Stimulated activated CD8-positive, alpha-beta memory T cell treated with anti-CD3 and anti-CD28 coated beads, Interleukin-4, amount 100 ng/mL, for 24 hours (primary cell): ENCODE data around the gene BACH2.
A peak's percentile ranks its signal among the peaks of the same experiment; 100 is the strongest.
"Not testable (repeated sequence)": the region's sequence is repeated elsewhere in the genome, so short reads cannot be mapped to it uniquely, and the experiment has no call there.

Experiments
- DNase-seq: peaks from one replicate; pipeline ENCODE4 v3.0.0-alpha.2; 2020; ENCODE audit warnings: low read depth

BACH2 gene

DNA sequence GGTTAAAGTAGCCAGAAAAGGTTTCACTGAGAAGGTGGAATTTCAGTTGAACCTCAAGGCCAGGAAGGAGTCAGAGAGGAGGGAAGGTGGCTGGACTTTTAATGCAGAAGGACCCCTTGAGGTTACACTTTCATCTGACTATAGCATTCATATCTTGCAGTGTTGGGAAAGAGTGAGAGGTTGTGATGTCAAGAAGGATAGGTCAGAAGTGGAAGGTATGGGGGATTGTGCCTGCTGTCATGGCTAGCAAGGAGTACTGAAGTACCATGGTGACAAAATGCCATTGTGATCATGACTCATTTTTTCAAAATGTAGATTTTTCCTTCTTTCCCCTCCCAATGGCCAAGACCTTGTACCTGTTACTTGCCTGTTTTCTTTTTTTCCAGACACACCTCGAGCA lies 5.2 kb upstream of the BACH2 start:
- no peak for DNase-seq

DNA sequence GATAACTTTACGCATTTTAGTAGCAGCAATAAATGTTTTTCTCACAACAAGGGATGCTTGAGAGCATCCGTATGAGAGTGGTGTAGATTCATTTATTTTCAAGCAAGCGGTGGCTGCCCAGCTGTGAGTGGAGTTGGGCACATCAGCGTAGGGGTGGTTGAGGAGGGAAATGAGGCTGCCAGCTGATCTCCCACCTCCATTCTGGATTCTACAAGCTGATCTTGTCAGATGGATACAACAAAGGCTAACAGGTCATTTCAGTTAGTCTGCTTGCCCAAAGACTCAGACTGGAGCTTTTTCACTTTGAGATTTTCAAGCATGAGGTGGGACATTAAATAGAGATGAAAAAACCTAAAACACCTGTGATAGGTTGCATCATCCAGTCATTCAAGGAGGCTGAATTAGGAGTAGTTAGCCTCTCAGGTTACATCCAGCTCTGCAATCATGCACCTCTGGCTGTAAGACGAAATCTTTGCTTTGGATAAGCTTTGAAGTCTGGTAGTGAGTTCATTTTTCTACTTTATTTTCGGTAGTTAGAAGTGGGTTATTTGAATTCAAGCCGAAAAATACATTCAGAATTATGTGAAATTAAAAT lies 1.9 kb upstream of the BACH2 start:
- no peak for DNase-seq

DNA sequence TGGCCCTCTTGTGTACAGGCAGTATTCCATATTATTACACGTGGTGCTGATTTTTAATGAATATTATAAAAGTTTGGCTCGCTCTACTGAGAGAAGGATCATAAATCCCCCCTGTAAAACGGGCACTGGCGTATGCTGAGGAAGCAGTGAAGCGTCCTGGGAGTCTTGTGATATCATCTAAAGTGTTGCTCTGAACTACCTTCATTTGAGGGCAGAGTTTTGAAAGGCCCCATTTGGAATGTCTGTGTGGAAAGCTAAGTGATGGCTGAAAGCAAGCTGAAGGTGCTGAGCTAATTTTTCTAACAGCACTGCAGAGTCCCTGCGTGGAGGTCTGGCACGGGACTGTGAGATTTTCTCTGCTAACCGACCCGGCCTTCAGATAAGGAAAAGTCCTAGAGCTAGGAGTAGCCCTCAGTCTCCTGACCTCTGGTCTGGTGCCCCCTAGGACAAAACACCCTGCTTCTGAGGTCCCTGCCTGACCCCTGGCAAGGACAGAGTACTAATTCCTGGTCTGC lies 1.3 kb upstream of the BACH2 start:
- DNase-seq = no peak

DNA sequence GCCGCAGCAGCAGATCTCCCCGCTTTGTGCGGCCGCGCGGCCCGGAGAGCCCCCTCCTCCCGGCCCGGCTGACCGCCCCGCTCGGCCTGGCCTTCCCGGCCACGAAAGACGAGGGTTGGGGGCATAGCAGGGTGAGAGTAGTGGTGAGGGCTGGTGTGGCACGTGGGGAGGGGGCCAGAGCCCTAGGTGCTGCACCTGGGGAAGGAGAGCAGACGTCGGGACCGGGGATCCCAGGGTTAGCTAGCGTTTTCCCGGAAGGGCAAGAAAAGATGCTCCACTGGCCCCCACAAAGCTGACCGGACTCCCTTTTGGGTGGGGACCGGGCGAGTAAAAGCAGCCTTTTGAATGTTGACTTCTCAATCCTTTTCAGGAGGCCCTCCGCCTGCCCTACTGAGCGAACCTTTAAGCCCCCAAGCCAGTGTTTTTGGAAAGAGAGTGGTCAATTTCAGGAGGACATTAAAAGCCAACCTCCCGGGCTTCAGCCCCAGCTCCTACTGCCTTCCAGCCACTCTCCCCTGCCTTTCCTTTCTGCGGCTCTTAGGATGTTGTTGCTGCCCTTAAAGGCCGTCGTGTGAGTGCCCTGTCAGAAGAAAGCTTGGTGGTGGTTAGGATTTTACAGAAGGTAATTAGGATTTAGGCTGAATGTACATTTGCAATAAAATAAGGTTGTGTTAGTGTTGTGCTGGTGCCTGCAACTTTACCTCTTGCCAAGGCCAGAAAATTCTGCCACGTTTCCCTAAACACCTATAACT lies 648 bp upstream of the BACH2 start:
- no peak for DNase-seq

DNA sequence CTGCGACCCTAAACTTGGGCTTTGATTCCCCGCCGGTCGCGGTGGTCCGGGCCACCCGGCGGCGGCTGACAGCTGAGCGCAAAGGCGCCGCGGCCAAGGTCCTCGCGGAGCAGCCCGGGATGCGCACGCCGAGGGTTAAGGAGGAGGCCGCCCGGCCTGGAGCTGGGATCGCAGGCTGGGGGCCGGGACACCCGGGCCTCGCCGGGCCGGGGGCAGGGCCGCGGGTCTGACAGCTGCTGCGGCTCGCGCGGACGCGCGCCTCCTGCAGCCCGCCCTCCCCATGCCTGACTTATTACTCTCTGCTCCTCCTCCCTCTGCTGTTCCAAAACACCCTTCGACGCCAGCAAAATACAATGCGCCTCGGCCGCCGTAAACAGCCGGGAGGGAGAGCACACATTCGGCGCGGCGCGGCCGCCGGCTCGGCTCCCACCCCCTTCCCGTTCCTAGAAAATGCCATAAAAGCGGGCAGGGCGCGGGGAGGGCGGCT lies 746 bp downstream of the BACH2 start:
- DNase-seq = peak; percentile 37

DNA sequence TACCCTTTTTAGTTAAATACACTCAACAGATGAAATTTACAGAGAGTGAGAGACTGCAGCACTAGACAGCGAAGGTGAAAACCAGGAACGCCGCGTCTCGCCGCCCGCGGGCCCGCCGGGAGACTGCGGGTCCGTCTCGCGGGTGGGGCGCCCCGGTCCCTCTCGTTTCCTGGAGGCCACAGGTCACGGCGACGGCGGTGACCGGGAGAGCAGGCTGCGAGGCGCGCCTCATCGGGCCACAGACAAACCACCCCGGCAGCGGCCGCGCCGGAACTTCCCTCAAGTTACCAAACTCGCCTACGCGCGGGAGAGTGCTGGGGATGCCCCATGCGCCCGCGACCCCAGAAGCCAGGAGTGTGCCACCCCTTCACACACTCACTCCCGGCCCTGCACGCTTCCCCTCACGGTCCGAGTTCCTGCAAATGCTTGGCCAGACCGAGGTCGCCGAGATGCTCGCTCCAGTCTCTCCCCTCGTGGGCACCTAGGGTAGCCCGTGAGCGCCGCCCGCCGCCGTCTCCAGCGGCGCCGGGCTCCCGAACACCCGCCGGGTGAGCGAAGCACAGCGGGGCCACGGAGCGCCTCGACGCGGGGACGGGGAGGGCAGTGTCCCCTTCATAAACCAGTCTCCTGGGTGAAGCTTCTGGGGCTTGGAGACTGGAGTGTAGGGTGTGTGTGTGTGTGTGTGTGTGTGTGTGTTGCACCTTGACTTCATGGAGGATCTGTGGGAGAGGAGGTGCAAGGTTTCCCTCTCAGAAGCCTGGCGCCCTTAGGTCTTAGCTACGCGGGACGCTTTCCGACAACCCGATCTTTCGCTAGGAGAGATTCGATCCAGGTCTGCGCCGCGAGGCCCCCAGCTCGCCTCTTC lies 1.4 kb downstream of the BACH2 start:
- peak; percentile 74 for DNase-seq

DNA sequence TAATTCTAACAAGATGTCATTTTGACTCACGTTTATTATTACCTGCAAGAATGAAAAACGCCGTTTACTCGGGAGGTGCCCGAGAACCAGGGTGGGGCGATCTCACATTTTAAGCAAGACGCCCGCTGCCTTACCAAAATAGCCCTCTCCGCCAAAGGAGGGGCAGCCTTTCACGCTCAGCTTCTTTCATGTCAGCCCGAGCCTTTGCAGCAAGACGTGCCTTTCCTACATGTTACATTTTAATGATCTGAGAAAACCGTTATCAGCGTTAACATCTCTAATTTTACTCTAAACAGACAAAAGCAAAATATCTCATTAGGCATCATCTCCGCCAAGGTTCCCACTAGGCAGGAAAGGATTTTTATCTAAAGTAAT lies 2.0 kb downstream of the BACH2 start:
- no peak for DNase-seq

DNA sequence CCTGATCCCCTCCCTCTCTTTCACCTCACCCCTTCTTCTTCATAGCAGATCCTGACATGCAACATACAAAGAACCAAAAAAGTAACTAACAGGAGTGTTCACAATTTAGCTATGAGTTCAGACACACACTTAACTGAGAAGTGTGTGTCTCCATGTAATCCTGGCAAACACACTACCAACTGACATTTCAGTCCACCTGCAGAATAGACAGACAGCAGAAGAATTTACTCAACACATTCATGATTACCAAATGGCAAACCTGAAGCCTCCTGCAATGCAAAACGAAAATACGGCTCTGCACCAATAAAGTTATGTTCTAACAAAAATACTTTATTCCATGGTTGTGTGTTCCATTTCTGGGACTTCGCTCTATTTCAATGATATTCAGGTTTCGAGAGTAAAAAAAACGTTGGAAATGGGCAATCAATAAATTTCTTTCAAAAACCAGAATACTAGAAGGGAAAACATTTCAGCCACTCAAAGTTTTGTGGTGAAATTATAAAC lies 2.6 kb downstream of the BACH2 start:
- DNase-seq = no peak

DNA sequence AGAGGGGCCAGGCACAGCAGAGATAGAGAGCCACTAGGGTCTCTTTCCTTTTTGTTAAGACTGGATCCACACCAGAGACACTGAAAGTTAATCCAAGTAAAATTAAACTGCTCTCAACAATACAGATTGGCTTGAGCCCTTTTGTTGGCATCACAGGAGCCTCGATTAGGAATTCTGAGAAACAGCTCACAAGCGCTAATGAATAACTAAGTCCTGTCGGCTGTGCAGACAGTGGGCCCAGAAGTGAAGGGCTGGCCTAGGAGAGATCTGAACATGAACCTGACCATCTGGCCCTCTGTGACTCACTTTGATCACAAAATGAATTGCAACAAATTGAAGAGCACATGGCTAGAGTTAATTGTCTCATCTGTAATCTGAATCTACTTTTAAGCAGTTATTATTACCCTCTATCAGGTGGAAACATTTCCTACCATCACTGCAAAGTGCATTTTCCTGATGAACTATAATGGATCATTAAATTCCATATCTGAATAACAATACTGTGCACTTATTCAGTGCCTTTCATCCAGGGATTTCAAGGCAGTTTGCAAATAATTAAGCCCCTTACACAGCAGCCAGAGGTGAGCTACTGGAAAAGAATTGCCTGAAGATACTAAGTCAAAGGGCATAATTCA lies 3.2 kb downstream of the BACH2 start:
- DNase-seq = no peak

DNA sequence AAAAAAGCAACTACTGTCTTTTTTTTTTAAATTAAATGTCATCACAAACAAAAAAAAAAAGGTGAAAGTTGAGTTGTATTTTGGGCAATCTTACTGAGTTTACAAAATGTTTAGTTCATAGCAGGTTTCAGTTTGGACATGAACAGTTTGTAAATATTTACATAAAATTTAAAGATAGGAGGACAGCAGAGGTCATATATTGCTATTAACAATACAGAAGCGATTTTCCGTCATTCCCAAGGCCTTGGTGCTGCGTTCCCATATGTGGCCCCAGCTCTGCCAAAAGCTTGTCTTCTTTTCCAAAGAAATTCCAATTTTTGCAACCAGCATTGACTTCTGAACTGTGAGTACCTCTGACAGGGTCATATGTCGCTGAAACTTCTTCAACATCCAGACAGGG lies 5.1 kb downstream of the BACH2 start:
- no peak for DNase-seq

DNA sequence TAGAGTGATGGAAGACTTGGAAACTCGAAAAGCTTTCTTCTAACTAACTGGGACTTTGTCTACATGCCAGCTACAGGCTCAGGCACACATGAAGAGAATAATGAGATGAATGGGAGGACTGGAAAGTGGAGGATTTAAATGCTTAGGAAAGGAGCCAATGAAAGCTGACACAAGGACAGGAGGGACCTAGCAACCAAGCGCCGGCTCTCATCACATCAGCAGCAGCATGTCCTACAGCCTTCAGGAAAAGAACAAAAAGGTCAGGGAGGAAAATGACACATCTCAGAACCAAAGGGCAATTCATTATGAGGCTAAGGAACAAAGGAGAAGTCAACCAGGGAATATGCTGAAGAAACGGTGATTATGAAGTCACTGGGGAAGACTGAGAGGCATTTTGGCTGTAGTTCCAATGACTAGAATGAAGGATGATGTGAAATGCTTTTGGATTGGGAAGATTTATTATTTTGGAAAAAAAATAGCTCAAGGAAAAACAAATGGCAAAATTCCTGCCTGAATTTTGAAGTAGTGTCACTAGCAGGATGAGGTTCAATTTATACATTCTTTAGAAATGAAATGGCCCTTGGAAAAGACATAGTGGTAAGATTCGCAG lies 5.7 kb downstream of the BACH2 start:
- DNase-seq = no peak

DNA sequence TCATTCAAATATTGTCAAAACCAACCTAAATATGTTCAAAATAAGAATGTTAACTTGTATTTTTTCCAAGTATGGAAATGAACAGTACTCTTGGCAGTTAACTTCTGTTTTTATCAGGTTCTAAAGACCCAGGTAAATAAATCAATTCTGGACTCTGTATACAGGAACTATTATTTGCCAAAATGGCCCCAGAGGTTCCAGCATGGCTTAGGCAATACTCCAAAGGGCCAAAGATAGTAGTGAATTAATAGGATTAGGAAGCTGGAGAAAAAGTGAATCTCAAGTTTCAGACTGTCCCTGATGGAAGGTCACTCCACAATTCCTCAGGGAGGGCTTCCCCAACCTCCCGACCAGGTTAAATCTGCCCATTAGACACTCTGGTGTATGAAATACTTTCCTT lies 6.7 kb downstream of the BACH2 start:
- no peak for DNase-seq

DNA sequence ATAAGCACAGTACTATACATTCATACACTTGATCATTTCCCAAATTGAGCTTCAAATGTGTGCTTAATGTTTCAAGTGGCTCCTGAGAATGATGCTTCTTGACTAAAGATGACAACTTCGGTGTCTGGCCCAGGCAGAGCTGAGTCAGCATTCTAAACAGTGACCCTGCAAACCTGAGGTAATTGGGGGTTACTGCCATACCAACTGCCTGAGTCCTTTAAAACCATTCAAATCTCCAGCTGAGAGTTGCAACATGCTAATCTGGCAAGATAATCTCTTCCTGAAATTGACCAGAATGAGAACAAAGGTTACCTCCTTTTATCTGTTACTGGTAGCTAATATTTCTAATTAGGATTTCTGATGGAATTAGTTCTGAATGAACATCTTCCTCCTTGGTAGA lies 8.2 kb downstream of the BACH2 start:
- DNase-seq = no peak

DNA sequence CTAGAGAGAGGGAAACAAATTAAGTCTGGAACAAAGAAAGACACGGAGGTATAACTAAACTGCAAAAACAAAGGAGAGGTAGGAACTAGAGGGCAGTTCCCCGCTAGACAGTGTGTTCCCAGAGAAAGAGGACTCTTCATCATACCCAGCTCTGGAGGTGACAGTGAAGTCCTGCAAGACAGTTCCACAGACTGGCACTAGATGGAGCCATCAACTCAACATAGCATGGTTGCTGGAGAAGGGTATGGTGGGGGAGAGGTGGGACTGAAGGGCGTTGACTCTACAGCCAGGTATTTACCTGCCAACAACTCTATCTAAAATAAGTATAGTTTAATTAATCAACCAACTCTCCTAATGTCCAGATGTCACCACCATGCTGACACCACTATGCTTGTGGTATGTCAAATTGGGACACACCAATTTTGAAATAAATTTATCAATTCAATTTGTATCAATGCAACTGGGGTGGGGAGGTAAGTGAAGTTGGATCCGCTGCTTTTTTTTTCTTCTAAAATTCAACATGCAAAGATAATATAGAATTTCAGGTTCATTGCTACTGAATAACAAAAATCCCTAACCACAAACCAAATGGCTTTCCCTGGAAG lies 9.7 kb downstream of the BACH2 start:
- peak; percentile 51 for DNase-seq

DNA sequence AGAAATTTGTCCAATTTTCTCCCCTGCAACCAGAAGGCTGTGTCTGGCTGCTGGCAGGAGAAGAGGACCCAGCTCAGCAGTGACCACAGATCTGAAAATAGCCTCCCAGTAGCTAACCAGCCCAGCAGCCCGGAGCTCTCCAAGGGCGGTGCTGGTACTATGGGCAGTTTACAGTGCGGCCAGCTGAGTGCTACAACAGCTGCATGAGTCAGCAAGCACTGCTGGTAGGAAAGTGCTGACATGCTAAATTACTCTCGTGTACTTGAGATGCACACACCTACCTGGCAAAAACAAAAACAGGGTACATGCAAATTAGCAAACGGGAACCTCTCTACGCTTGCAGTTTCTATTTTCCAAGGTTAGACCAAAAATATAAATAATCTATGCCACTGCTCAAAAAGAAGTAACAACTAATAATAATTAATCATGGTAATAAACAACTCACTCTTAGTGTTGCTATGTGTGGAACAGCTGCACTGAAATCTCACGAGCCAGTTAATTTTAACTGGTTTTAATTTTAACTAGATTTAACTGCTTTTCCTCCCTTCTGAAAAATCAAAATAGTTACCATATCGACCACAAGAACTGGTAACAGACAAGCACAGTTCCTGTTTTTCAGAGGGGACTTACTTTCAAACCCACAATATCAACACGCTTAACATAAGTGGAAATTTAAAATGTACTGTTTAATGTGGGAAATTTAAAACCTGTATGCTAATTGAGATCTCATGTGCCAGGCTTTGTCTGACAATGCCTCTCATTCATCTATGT lies 10.8 kb downstream of the BACH2 start:
- peak; percentile 24 for DNase-seq

DNA sequence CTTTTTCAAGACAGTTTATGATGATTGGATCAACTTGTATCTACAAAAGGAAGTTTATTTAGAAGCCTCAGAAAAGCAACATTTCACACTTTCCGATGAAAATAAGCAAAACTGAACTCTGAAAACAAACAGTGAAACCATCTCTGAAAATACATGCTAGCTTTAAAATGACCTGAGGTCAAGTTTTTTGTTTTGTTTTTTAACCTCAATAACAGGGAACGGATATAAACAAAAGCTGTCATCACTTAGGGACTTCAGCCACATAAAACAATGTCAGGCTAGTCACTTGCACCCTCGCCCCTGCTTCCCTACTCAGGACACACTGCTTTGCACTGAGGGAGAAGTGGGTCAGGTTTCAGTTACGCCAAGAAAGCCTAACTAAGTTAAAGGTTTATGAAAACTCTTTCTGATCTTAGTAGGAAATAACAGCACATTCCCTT lies 11.6 kb downstream of the BACH2 start:
- no peak for DNase-seq

DNA sequence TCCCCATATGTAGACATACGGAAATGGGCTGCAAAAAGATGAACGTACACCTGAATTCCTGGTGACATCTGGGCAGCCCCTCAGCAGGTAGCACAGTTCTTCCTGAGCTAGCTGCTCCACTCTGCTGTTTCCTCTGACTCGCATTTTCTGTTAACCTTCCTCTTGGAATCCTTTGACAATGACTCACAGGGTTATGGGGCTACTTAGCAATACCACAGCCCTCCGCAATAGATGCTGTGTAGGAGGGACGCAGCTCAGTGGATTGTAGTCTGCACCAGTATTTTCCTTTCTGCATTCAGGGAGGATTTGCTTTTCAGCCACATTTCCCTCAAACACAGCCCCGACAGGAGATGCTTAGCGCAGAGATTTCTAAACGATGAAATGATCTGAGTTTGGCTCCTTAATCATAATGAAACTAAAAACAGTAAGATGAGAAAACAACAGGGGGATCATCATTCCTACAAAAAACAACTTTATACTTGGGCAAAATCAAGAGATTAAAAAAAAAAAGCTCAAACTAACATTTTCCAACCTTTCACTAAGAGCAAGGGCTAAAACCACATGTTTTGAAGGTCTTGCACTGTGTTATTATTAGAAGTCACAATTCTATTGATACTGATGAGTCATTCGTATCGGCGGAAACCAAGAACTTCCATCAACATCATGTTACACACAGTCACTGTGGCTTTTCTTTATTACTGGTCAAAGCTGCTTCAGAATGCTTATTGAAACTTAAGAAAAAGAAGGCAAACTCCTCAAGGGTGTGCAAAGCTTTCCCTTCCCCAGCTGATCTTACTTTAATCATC lies 12.2 kb downstream of the BACH2 start:
- peak; percentile 30 for DNase-seq

DNA sequence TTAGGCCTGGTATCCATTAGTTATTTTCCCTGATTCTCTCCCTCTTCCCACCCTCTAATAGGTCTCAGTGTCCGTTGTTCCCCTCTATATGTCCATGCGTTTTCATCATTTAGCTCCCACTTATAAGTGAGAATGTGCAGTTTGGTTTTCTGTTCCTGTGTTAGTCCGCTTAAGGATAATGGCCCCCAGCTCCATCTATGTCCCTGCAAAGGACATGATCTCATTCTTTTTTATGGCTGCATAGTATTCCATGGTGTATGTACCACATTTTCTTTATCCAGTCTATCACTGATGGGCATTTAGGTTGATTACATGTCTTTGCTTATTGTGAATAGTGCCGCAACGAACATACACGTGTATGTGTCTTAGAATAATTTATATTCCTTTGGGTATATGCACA lies 14.4 kb downstream of the BACH2 start:
- not testable (repeated sequence) for DNase-seq

DNA sequence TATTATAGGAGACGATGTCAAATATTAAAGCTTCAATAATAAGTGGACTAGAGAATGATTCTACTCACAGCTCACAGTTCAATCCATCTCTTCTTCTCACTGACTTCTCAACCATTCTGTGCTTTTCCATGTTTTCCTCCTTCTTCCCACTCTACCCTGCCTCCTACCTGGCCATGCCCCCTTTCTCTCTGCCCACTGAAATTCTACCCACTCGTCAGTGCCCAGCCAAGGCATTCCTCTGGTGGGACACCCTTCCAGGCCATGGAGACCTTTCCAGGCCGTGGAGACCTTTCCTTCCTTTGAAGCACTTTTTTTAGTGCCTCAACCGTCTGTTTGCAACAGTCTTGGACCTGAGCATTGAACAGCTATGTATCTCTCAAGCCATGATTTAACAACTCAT lies 18.5 kb downstream of the BACH2 start:
- DNase-seq = no peak
